ENCODE data around the gene ACOX3. TPM values are rescaled to one million over a fixed set of nuclear protein-coding genes. Genes with fewer than 3 reads are reported as not detected.
A peak's percentile ranks its signal among the peaks of the same experiment; 100 is the strongest.
"Not testable (repeated sequence)": the region's sequence is repeated elsewhere in the genome, so short reads cannot be mapped to it uniquely, and the experiment has no call there.

Gene ACOX3
- total RNA-seq, 1 donor from 2014 or later = 21.6 TPM

DNA sequence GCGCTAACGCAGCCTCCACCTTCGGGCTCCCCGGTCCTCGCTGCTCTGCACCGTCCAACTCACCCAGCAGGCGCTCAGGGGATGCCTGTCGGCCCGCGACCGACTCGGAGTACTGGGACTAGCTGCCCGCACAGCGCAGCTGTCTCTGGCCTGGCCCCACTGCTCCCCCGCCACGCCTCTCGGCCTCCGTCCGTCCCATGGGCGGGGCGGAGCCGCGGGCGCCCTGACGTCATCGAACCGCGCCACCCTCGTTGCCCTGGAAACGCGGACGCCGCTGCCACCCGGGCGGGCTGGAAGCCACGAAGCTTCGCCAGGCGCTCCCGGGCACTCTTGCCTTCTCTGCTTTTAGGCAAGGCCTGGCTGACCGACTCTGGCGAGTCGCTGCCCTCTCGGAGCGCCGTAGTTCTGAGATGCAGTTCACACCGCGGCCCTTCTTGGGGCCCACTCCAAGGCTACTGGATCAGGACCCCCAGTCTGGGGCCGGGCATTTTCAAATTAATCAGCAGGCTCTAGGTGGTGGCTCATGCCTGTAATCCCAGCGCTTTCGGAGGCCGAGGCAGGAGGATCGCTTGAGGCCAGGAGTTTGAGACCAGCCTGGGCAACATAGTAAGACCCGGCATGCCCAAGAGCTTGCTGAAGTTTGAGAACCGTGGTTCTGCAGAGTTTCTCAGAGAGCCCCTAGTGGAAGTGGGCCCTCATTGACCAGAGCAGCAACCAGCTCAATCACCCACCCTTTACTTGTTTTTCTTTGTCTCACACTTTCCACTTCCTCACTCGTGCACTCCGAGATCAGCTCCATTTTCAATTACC is 12.0 kb downstream of the ACOX3 start:
- DNase-seq (peak; percentile 94), ATAC-seq (peak; percentile 99)
- Histone ChIP-seq H3K36me3 (no peaks in the 10 kb centered on the region), H3K4me1 (peaks cover 17% of the 10 kb centered on the region), H3K9me3 (no peaks in the 10 kb centered on the region), H3K4me3 (peak overlapping the region; percentile 72), H3K27me3 (no peaks in the 10 kb centered on the region), H3K27ac (peak overlapping the region; percentile 88)
- TF ChIP-seq, protein P1, sequence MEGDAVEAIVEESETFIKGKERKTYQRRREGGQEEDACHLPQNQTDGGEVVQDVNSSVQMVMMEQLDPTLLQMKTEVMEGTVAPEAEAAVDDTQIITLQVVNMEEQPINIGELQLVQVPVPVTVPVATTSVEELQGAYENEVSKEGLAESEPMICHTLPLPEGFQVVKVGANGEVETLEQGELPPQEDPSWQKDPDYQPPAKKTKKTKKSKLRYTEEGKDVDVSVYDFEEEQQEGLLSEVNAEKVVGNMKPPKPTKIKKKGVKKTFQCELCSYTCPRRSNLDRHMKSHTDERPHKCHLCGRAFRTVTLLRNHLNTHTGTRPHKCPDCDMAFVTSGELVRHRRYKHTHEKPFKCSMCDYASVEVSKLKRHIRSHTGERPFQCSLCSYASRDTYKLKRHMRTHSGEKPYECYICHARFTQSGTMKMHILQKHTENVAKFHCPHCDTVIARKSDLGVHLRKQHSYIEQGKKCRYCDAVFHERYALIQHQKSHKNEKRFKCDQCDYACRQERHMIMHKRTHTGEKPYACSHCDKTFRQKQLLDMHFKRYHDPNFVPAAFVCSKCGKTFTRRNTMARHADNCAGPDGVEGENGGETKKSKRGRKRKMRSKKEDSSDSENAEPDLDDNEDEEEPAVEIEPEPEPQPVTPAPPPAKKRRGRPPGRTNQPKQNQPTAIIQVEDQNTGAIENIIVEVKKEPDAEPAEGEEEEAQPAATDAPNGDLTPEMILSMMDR (IDR thresholded peaks at IDR 0.05) = peak; percentile 20
- intact Hi-C loops (cut with DNase I) = no loop called here

- H3K4me1 ChIP-seq = peaks cover 17% of the 10 kb centered on the region
- no peaks in the 10 kb centered on the region for H3K9me3 ChIP-seq
- peak overlapping the region; percentile 72 for H3K4me3 ChIP-seq
- H3K27me3 ChIP-seq = no peaks in the 10 kb centered on the region
- ATAC-seq (peak; percentile 70), DNase-seq (no peak)
- no peaks in the 10 kb centered on the region for H3K36me3 ChIP-seq
- TF ChIP-seq, protein P1 (IDR thresholded peaks at IDR 0.05) = no peak
- H3K27ac ChIP-seq = peak overlapping the region; percentile 88
- intact Hi-C loops (cut with DNase I) = no loop called here
Measured at GRCh38 chr4:8427761-8428287, 12.7 kb downstream of the ACOX3 start.

- no peak overlapping the region for H3K27ac ChIP-seq
- intact Hi-C loops (cut with DNase I) = no loop called here
- H3K36me3 ChIP-seq = no peaks in the 10 kb centered on the region
- no peak for DNase-seq
- no peak for ATAC-seq
- no peaks in the 10 kb centered on the region for H3K9me3 ChIP-seq
- peaks cover 17% of the 10 kb centered on the region for H3K4me1 ChIP-seq
- no peaks in the 10 kb centered on the region for H3K27me3 ChIP-seq
- H3K4me3 ChIP-seq = peak overlapping the region; percentile 72
- TF ChIP-seq, protein P1 (IDR thresholded peaks at IDR 0.05) = no peak
Measured at GRCh38 chr4:8427262-8427661, 13.3 kb downstream of the ACOX3 start.

GRCh38 chr4:8422786-8423185 is 17.7 kb downstream of the ACOX3 start:
- intact Hi-C loops (cut with DNase I) = no loop called here
- no peaks in the 10 kb centered on the region for H3K27me3 ChIP-seq
- H3K4me1 ChIP-seq = peaks cover 18% of the 10 kb centered on the region
- H3K36me3 ChIP-seq = no peaks in the 10 kb centered on the region
- no peak overlapping the region for H3K4me3 ChIP-seq
- no peaks in the 10 kb centered on the region for H3K9me3 ChIP-seq
- DNase-seq = no peak
- H3K27ac ChIP-seq = no peak overlapping the region
- TF ChIP-seq, protein P1 (IDR thresholded peaks at IDR 0.05) = no peak
- ATAC-seq = no peak

DNA sequence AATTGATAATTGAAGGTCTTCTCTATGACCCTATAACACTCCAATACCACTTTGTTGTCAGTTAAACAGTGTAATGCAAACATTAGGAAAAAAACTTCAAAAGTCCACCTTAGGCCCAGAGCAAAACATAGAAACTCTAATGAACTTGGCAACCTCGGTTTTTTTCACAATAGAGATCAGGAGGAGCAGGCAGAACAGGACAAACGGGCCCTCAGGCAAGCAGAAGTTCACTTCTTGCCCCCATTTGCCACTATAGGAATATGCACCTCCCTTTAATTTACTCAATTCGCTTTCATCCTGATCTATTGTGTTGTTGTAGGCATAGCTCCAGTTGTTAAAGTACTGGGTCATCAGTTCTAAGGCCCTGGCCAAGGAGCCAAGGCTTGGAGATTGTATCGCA is 18.2 kb downstream of the ACOX3 start:
- intact Hi-C loops (cut with DNase I) = no loop called here
- H3K27ac ChIP-seq = no peak overlapping the region

DNA sequence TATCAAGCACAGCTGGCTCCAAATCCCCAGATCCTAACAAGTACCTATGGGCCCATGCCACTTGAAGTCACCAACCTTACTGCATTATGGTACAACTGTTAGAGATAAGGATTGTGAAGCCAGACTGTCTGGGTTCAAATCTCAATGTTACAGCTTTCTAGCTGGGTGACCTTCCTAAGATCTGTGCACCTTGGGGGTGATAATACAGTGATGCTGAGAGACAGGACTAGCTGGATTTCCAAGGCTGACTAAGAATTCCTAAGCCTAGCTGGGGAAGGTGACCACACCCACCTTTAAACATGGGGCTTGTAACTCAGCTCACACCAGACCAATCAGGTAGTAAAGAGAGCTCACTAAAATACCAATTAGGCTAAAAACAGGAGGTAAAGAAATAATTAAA is 20.4 kb downstream of the ACOX3 start:
- H3K27me3 ChIP-seq; H3K27ac ChIP-seq; DNase-seq; intact Hi-C loops (cut with DNase I); ATAC-seq; H3K4me3 ChIP-seq; H3K36me3 ChIP-seq; H3K9me3 ChIP-seq: not testable (repeated sequence)
- peaks cover 12% of the 10 kb centered on the region for H3K4me1 ChIP-seq

More for the DNA sequence above, 18.2 kb downstream of the ACOX3 start:
- no peaks in the 10 kb centered on the region for H3K9me3 ChIP-seq
- no peak overlapping the region for H3K4me3 ChIP-seq
- TF ChIP-seq, protein P1 (IDR thresholded peaks at IDR 0.05) = no peak
- ATAC-seq (no peak), DNase-seq (no peak)
- H3K27me3 ChIP-seq = no peaks in the 10 kb centered on the region
- peaks cover 15% of the 10 kb centered on the region for H3K4me1 ChIP-seq
- H3K36me3 ChIP-seq = no peaks in the 10 kb centered on the region

Data from upper lobe of right lung (tissue), 1 donor.